Measurements from ENCODE around the gene SYTL2.

GRCh38 chr11:85854212-85854556 lies 43.2 kb upstream of the SYTL2 start:
- TF ChIP-seq PAX5 (IDR thresholded peaks at IDR 0.05; ENCODE audit: insufficient read depth, low read length, severe bottlenecking) (no peak), TAF1 (IDR thresholded peaks at IDR 0.05; ENCODE audit: low read depth, low read length) (no peak), POLR2A (IDR thresholded peaks at IDR 0.05; ENCODE audit: low read depth, low read length) (no peak)

All from GM12891 (cell line).